Ectodermal cell (in vitro differentiated cells): ENCODE results near the gene PLEKHH1.
A peak's percentile ranks its signal among the peaks of the same experiment; 100 is the strongest.
"Not testable (repeated sequence)": the region's sequence is repeated elsewhere in the genome, so short reads cannot be mapped to it uniquely, and the experiment has no call there.

ENCODE experiments used
- H3K27ac ChIP-seq: 2 replicates; pipeline ENCODE4 v1.7.0; 2013; ENCODE audit warnings: mild to moderate bottlenecking, low read depth, low read length; ENCODE audit not compliant: insufficient read depth, poor library complexity, severe bottlenecking
- H3K27me3 ChIP-seq: 2 replicates; pipeline ENCODE4 v1.7.0; 2013; ENCODE audit warnings: mild to moderate bottlenecking, low read length; ENCODE audit not compliant: insufficient read depth, control insufficient read depth, poor library complexity, severe bottlenecking
- H3K36me3 ChIP-seq: one replicate; pipeline ENCODE4 v1.7.0; 2013; ENCODE audit warnings: low read length; ENCODE audit not compliant: control insufficient read depth, insufficient read depth
- H3K4me1 ChIP-seq: one replicate; pipeline ENCODE4 v1.7.0; 2013; ENCODE audit warnings: low read length; ENCODE audit not compliant: control insufficient read depth, insufficient read depth
- H3K4me3 ChIP-seq: 2 replicates; pipeline ENCODE4 v1.7.0; 2013; ENCODE audit warnings: low read depth, low read length, control low read depth; ENCODE audit not compliant: insufficient read depth
- H3K9me3 ChIP-seq: 2 replicates; pipeline ENCODE4 v1.7.0; 2013; ENCODE audit warnings: mild to moderate bottlenecking, low read length, moderate library complexity; ENCODE audit not compliant: control insufficient read depth
- WGBS, 2 experiments: methylation state at CpG; one replicate each; pipeline ENCODE4 v1.1.7; 2013; ENCODE audit warnings: missing lambda C conversion rate in 2 of 2; 5-methylcytosine and 5-hydroxymethylcytosine counted together

The PLEKHH1 gene

DNA sequence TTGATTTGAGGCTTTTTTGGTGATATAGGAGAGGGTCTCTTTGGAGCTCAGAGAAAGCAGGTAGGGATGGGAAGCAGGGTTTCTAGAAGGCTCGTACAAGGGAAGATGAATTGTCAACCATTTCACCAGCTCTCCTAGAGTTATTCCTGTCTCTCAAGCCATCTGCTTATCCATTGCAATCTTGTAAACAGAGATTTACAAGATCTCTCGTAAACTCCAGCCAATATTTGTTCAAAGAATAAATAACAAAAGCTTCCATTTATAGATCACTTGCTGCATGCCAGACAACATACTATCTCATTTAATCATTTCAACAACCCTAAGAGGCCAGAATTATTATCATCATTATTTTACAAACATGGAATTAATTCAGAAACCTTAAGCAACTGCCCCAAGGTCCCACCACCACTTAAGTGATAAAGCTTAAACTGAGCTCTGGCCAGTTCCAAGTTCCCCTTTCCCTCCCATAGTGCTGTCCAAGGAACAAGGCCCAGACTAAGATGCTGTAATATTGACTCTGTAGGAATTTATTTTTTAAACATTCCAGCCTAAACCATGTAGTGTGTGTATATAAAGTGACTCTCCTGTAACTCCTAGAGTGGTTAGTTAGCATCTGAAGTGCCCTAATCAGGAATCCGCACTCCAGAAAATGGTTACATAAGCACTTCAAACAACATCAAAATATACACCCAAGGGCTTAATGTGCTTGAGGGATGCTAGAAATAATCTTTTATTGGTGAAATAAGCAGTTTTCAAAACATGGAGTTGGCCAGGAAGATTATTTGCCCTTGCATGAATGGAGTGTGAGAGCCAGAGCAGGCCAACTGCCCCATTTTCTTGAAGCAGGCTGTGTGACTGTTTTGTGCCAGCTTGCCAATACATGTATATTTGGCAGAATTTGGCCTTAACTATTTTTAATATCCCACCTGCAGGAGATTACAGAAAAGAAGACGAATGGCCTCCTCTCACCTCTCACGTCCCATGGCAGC is 2.8 kb upstream of the PLEKHH1 start:
- H3K27me3 ChIP-seq: peaks cover 32% of the 10 kb centered on the region
- H3K9me3 ChIP-seq: no peaks in the 10 kb centered on the region
- 91 to 92% methylated on average over 4 of the region's 5 CpGs for WGBS, 2 experiments
- no peaks in the 10 kb centered on the region for H3K4me1 ChIP-seq
- no peak overlapping the region for H3K4me3 ChIP-seq
- no peak overlapping the region for H3K27ac ChIP-seq
- H3K36me3 ChIP-seq: no peaks in the 10 kb centered on the region

DNA sequence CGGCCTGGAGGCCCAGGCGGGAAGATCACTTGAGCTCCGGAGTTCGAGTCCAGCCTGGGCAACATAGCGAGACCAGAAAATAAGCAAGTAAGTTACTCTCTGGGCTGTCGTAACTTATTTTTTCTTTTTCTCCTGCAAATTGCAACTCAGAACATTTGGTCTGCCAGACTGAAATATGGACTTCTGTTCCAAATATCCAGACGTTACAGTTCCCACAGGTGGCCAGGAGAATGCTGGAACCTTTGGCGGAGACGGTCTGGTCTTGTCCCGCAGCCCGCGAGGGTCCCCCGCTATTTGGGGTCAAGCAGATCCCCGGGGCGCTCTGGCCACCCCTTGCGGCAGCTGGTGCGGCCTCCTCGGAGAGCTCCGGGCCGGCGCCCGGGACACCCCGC is 488 bp upstream of the PLEKHH1 start:
- Histone ChIP-seq H3K4me1 (no peaks in the 10 kb centered on the region), H3K27me3 (peaks cover 32% of the 10 kb centered on the region), H3K27ac (no peak overlapping the region), H3K4me3 (peak overlapping the region; percentile 62), H3K9me3 (no peaks in the 10 kb centered on the region), H3K36me3 (no peaks in the 10 kb centered on the region)
- WGBS, 2 experiments: 24% methylated on average over 23 of the region's 23 CpGs

DNA sequence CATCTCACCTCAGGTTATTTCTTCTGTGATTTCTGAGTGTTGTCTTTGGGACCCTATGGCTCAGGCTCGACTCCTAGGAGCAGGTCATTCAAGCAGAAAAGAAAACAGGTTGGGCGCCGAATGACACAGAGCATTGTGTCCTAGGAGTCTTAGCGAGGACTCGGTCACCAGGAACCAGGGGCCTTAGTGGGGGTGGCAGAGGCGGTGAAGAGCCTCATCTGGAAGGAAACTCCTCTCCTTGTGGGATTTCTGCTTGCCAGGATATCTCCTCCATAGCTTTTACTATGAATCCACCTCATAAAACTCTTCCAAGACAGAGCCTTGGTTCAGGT is 630 bp downstream of the PLEKHH1 start:
- H3K4me1 ChIP-seq: peaks cover 6% of the 10 kb centered on the region
- H3K4me3 ChIP-seq: peak overlapping the region; percentile 62
- no peaks in the 10 kb centered on the region for H3K9me3 ChIP-seq
- H3K27me3 ChIP-seq: peaks cover 28% of the 10 kb centered on the region
- H3K36me3 ChIP-seq: no peaks in the 10 kb centered on the region
- 3 to 6% methylated on average over 6 of the region's 6 CpGs for WGBS, 2 experiments
- H3K27ac ChIP-seq: no peak overlapping the region

DNA sequence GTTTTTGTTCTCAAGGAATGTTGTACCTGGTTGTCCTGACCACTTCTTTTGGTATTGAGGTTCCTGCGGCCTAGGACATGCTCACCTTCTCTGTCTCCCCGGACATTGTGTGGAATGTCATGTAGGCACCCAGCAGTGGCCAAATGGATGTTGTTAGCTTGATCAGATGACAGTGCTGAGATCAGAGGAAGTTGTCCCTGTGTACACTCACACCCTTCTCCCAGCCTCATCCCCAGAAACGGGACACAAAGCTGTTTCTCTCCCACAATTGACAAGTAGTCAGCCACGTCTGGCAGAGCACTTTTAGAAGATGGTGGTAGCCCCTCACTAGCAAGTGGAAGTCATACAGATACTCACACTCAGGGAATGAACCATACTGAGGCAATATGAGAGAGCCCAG is 3.0 kb downstream of the PLEKHH1 start:
- WGBS, 2 experiments: 81 to 85% methylated on average over 4 of the region's 4 CpGs

DNA sequence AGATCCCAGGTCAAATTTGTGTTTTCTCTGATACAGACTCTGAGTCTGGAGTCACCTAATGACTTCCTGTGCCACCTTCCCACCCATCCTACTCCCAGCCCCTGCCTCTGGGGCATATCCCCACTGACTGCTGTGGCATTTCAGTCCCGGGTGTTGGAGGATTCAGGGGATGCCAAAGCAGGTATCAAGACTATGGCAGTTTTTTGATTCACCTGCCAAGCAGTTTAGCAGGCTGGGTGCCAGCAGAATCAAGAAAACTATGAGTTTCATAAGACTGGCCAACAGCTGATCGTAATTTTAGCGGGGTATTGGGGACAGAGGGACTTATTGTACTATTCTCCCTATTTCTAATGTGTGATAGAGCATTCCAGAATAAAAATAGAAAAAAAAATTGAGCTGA is 4.6 kb downstream of the PLEKHH1 start:
- H3K4me1 ChIP-seq: peaks cover 31% of the 10 kb centered on the region
- no peaks in the 10 kb centered on the region for H3K9me3 ChIP-seq
- peaks cover 14% of the 10 kb centered on the region for H3K27me3 ChIP-seq
- WGBS, 2 experiments: 95 to 98% methylated on average over 3 of the region's 3 CpGs
- H3K27ac ChIP-seq: no peak overlapping the region
- no peaks in the 10 kb centered on the region for H3K36me3 ChIP-seq
- H3K4me3 ChIP-seq: no peak overlapping the region

More for the DNA sequence above, 3.0 kb downstream of the PLEKHH1 start:
- no peak overlapping the region for H3K4me3 ChIP-seq
- no peak overlapping the region for H3K27ac ChIP-seq
- H3K9me3 ChIP-seq: no peaks in the 10 kb centered on the region
- H3K27me3 ChIP-seq: peaks cover 23% of the 10 kb centered on the region
- H3K36me3 ChIP-seq: no peaks in the 10 kb centered on the region
- peaks cover 19% of the 10 kb centered on the region for H3K4me1 ChIP-seq

DNA sequence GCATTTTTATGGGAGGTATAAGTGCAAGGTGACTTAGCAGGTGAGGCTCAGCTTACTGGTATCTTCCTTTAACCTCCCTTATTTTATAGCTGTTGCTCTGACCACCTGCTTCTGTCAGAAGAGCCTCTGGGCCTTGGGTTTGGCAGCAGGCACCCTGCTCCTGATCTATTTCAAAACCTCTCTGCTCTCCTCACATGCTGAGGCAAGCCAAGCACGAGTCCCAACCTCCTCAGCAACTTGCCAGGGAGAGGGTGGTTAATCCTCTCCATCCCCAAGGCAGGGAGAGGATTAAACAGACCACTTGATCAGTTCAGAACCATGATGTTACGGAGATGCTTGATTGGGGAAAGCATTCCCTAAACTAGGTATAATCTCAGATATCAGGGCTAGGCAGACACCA is 5.4 kb downstream of the PLEKHH1 start:
- 43 to 82% methylated on average over 2 of the region's 2 CpGs for WGBS, 2 experiments
- no peak overlapping the region for H3K4me3 ChIP-seq
- peaks cover 10% of the 10 kb centered on the region for H3K27me3 ChIP-seq

DNA sequence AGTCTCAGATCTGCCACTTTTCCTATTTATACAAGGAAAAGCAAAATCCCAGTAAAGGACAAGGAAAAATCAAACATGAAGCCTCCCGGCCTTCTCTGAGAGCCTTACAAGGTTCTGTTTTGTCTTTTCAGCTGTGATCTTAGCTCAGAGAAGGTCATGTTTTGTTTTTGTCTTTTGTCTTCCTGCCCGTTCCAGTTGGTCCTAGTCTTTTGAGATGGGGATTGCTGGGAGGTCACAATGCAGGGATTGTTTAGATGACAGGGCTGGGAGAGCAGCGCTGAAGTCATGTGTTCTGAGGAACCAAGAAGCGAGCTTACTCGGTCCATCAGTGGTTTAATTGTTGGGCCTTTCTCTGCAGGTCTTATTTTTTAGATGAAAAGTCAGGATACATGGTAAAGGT is 6.0 kb downstream of the PLEKHH1 start:
- Histone ChIP-seq H3K4me3 (no peak overlapping the region), H3K9me3 (no peaks in the 10 kb centered on the region), H3K36me3 (no peaks in the 10 kb centered on the region), H3K27me3 (peaks cover 4% of the 10 kb centered on the region), H3K4me1 (peaks cover 31% of the 10 kb centered on the region), H3K27ac (peak overlapping the region; percentile 1)
- WGBS, 2 experiments: 15 to 20% methylated on average over 5 of the region's 5 CpGs

More for the DNA sequence above, 5.4 kb downstream of the PLEKHH1 start:
- no peak overlapping the region for H3K27ac ChIP-seq
- peaks cover 31% of the 10 kb centered on the region for H3K4me1 ChIP-seq
- no peaks in the 10 kb centered on the region for H3K36me3 ChIP-seq
- no peaks in the 10 kb centered on the region for H3K9me3 ChIP-seq

DNA sequence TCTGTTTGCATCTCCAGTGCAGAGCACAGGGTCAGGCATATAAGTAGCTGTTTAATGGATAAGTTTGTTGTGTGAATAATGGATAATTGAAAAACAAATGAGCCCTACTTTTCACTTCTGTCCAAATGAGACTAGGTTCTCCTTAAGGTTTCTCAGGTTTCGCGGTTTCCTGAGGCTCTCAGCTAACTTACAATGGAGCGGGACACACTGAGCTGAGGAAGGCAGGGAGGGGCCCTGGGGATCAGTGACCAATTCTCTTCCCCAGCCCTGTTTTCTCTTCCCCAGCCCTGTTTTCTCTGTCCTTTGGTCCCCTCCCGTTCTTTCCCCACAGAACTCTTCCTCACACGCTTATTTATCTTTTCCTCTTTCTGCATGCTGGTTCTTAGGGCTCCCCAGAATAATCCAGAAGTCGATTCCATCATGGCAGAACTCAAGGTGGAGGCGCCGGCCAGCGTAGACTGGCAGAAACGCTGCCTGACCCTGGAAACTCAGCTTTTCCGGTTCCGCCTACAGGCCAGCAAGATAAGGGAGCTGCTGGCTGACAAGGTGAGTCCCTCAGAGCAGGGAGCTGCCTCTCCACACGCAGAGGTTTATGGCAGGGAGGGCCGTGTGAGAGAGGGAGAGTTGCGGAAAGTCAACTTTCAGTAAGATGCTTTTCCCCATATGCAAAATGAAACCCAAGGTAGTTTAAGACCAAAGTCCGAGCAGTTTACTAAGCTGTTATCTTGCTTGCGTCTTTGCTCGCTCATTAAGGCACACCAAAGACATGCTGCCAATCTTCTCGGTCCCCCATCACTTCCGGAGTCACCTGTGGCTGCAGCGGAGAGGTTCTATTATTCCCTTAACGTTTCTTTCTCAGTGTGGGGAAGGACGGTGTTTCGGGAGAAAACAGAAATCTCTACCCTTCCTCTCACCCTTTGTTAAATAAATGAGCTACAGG is 8.6 kb downstream of the PLEKHH1 start:
- 44 to 47% methylated on average over 23 to 24 of the region's 24 CpGs for WGBS, 2 experiments
- Histone ChIP-seq H3K27ac (no peak overlapping the region), H3K4me3 (no peak overlapping the region), H3K27me3 (no peaks in the 10 kb centered on the region), H3K9me3 (no peaks in the 10 kb centered on the region), H3K36me3 (no peaks in the 10 kb centered on the region), H3K4me1 (peaks cover 31% of the 10 kb centered on the region)

DNA sequence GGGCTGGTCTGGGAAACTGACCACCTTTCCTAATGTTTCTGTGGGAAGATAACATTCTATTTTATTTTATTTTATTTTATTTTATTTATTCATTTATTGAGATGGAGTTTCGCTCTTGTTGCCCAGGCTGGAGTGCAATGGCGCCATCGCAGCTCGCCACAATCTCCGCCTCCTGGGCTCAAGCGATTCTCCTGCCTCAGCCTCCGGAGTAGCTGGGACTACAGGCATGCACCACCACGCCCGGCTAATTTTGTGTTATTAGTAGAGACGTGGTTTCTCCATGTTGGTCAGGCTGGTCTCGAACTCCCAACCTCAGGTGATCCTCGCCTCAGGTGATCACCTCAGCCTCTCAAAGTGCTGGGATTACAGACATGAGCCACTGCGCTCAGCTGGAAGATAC is 9.5 kb downstream of the PLEKHH1 start:
- H3K4me3 ChIP-seq, H3K27ac ChIP-seq, H3K36me3 ChIP-seq, H3K9me3 ChIP-seq, H3K27me3 ChIP-seq: not testable (repeated sequence)
- WGBS, 2 experiments: 93 to 94% methylated on average over 13 of the region's 13 CpGs
- peaks cover 31% of the 10 kb centered on the region for H3K4me1 ChIP-seq

DNA sequence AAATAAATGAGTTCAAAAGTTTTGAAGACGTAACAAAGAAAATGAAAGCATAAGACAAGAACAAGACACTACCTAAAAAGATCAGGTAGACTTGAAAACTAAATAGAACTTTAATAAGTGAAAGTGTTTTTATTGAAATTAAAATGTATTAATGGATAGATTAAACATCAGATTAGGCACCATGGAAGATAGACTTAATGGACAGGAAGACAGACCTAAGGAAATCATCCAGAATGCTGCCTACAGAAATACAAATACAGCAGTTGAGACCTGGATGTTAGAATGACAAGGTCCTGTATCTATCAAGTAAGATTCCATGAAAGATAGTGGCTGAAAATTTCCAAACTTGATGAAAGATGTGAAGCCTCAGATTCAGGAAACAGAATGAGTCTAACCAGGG is 11.5 kb downstream of the PLEKHH1 start:
- H3K4me1 ChIP-seq: peaks cover 17% of the 10 kb centered on the region
- no peak overlapping the region for H3K27ac ChIP-seq
- H3K4me3 ChIP-seq: no peak overlapping the region
- H3K9me3 ChIP-seq: no peaks in the 10 kb centered on the region
- no peaks in the 10 kb centered on the region for H3K36me3 ChIP-seq
- no peaks in the 10 kb centered on the region for H3K27me3 ChIP-seq
- 83% methylated on average over 1 of the region's 1 CpG; no CpG with 5 or more reads in 1 of the 2 experiments for WGBS, 2 experiments
